HepG2 (cell line): ENCODE results near the gene JMJD8. TPM values are rescaled to one million over a fixed set of nuclear protein-coding genes. Genes with fewer than 3 reads are reported as not detected.

Source experiments
- BRD4 ChIP-seq: sonication (generic); formaldehyde crosslinking; IDR thresholded peaks from 2 replicates; pipeline ENCODE4 v1.4.0; 2020; ENCODE audit warnings: missing genetic modification reagents
- CBX1 ChIP-seq: IDR thresholded peaks from one replicate; pipeline ENCODE4 v1.6.1; 2016; ENCODE audit warnings: antibody characterized with exemption, low read depth
- FOXP1 ChIP-seq, 2 experiments: fragments of 450-650 bp in 1 of 2; IDR thresholded peaks; 2 replicates each; pipeline ENCODE4 v1.6.1; 2017 to 2018; ENCODE audit warnings: antibody characterized with exemption in 1 of 2
- HOXA7 ChIP-seq: sonication (generic); formaldehyde crosslinking; IDR thresholded peaks from 2 replicates; pipeline ENCODE4 v1.8.1; 2022; ENCODE audit warnings: mild to moderate bottlenecking, missing genetic modification reagents, moderate library complexity
- NCOA1 ChIP-seq: sonication (generic); formaldehyde crosslinking; IDR thresholded peaks from 2 replicates; pipeline ENCODE4 v1.9.0; 2021; ENCODE audit warnings: missing genetic modification reagents
- POLR2A ChIP-seq, 2 experiments: IDR thresholded peaks; 2 replicates each; pipeline ENCODE4 v1.6.1; 2011; ENCODE audit warnings: low read depth in 2 of 2, low read length in 2 of 2, mild to moderate bottlenecking in 1 of 2, moderate library complexity in 1 of 2; ENCODE audit not compliant: insufficient read depth in 1 of 2
- PRDM4 ChIP-seq: sonication (generic); formaldehyde crosslinking; IDR thresholded peaks from 2 replicates; pipeline ENCODE4 v1.9.0; 2021; ENCODE audit warnings: missing genetic modification reagents, borderline replicate concordance
- RCOR2 ChIP-seq: IDR thresholded peaks from 2 replicates; pipeline ENCODE4 v1.6.1; 2016; ENCODE audit warnings: missing biosample characterization, missing genetic modification reagents
- REXO4 ChIP-seq: sonication (generic); formaldehyde crosslinking; IDR thresholded peaks from 2 replicates; pipeline ENCODE4 v1.8.0; 2022; ENCODE audit warnings: missing genetic modification reagents, mild to moderate bottlenecking, borderline replicate concordance
- SRY ChIP-seq: sonication (generic); formaldehyde crosslinking; IDR thresholded peaks from 2 replicates; pipeline ENCODE4 v1.8.0; 2022; ENCODE audit warnings: mild to moderate bottlenecking, missing genetic modification reagents
- TRIM24 ChIP-seq: sonication (generic); formaldehyde crosslinking; IDR thresholded peaks from 2 replicates; pipeline ENCODE4 v1.8.0; 2022; ENCODE audit warnings: mild to moderate bottlenecking, missing genetic modification reagents
- WIZ ChIP-seq: sonication (generic); formaldehyde crosslinking; IDR thresholded peaks from 2 replicates; pipeline ENCODE4 v1.5.1; 2020; ENCODE audit warnings: mild to moderate bottlenecking, missing genetic modification reagents
- ZNF20 ChIP-seq: sonication (generic); formaldehyde crosslinking; IDR thresholded peaks from 2 replicates; pipeline ENCODE4 v1.4.0; 2020; ENCODE audit warnings: mild to moderate bottlenecking, moderate library complexity, missing genetic modification reagents
- ZNF781 ChIP-seq: sonication (generic); formaldehyde crosslinking; IDR thresholded peaks from 2 replicates; pipeline ENCODE4 v1.5.1; 2020; ENCODE audit warnings: borderline replicate concordance, mild to moderate bottlenecking, missing genetic modification reagents; ENCODE audit errors: not compliant biosample characterization
- polyA plus RNA-seq, 8 experiments: library from polyadenylated mRNA; depleted of rRNA in 3 of 8; stranded (reverse) in 7 of 8; unstranded in 1 of 8; fragments of >200 nt; fragmentation: Illumina TruSeq in 4 of 8; extraction: Trizol in 4 of 8; gene quantifications; 2 replicates each; pipeline versions ENCODE4 v1.2.1 to v1.2.3, GENCODE V29; 2011 to 2016; ENCODE audit warnings: low read depth in 4 of 8, missing spikeins in 1 of 8, mixed read lengths in 1 of 8; ENCODE audit not compliant: insufficient read depth in 1 of 8
- total RNA-seq, 5 experiments: library from RNA; depleted of rRNA; stranded (reverse); fragments of >200 nt; fragmentation: Illumina TruSeq; extraction: Trizol; gene quantifications; 2 replicates each; pipeline ENCODE4 v1.2.3, GENCODE V29; 2016; ENCODE audit warnings: low read depth in 1 of 5
- TF ChIP-seq, protein P1 (sequence below): sonication (generic); formaldehyde crosslinking; conservative IDR thresholded peaks from 2 replicates; pipeline ENCODE4 v1.4.0; 2020; ENCODE audit warnings: missing genetic modification reagents
- TF ChIP-seq, protein P2 (sequence below): sonication (generic); formaldehyde crosslinking; conservative IDR thresholded peaks from 2 replicates; pipeline ENCODE4 v1.8.0; 2022; ENCODE audit warnings: missing genetic modification reagents
- TF ChIP-seq, protein P3 (sequence below): sonication (generic); formaldehyde crosslinking; IDR thresholded peaks from 2 replicates; pipeline ENCODE4 v1.8.0; 2022; ENCODE audit warnings: missing genetic modification reagents, mild to moderate bottlenecking, inconsistent platforms, borderline replicate concordance
- TF ChIP-seq, protein P4 (sequence below): IDR thresholded peaks from 2 replicates; pipeline ENCODE4 v1.6.1; 2016; ENCODE audit warnings: low read depth, control low read depth

The JMJD8 gene
- total and polyA plus RNA-seq, 2 of the 13 experiments (the other 11 are each of a cell fraction or from before 2014, with no cell fraction given), result 2.6 to 11.8 TPM

DNA sequence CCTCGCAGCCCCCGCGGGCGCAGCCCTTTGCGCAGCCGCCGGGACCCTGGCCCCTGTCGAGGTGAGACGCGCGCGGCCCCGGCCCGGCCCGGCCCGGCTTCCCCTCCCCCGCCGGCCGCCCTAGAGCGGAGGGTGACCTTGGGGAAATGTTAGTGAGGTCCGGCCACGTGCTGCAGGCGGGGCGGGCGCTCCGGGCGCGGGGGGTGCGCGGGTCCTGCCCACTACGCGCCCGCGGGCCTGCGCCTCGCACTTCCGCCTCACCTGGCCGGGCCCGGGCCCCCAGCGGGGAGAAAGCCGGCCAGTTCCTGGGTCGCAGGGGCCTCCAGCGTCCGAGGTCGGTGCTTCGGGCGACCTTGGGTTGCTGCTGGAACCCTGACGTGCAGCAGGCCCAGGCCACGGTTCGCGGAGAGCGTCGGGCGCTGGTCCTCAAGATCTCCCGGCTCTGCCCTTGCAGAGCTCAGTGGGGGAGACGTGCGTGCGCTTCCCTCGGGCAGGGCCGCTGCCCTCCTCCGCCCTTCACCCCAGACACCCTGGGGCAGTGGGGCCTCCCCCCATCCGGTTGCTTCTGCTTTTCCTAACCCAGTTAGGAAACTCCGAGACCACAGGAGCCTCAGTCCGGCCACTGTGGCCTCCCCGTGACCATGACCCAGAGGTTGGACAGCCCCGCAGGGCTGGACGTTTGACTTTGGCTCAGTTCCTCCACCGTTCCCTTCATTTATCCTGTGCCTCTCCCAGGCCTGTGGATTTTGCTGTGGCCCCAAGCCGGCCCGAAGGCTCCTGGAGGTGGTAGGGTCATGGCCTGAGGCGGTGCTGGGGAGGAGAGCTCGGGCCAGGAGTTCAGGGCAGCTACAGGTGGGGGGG, 41.7 kb downstream of the JMJD8 start (continued):
- no peak for TF ChIP-seq CBX1
- 0 out of 2 replicates have a peak, but pooled peaks have one; percentile 50 for TF ChIP-seq REXO4 (CRISPR knock-in tag)
- TF ChIP-seq SRY (CRISPR knock-in tag), result peak; percentile 80; the same call in 1 of the 2 replicates
- TF ChIP-seq ZNF781 (CRISPR knock-in tag), result no peak
- TF ChIP-seq, protein P1, sequence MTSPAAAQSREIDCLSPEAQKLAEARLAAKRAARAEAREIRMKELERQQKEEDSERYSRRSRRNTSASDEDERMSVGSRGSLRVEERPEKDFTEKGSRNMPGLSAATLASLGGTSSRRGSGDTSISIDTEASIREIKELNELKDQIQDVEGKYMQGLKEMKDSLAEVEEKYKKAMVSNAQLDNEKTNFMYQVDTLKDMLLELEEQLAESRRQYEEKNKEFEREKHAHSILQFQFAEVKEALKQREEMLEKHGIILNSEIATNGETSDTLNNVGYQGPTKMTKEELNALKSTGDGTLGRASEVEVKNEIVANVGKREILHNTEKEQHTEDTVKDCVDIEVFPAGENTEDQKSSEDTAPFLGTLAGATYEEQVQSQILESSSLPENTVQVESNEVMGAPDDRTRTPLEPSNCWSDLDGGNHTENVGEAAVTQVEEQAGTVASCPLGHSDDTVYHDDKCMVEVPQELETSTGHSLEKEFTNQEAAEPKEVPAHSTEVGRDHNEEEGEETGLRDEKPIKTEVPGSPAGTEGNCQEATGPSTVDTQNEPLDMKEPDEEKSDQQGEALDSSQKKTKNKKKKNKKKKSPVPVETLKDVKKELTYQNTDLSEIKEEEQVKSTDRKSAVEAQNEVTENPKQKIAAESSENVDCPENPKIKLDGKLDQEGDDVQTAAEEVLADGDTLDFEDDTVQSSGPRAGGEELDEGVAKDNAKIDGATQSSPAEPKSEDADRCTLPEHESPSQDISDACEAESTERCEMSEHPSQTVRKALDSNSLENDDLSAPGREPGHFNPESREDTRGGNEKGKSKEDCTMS (CRISPR knock-in tag), result no peak
- TF ChIP-seq POLR2A (IDR thresholded peaks at IDR 0.05; ENCODE audit: insufficient read depth in 1 of 2, low read depth in 2 of 2, low read length in 2 of 2), result peak; percentile 2 to 54; a peak in 3 of 4 replicates
- no peak for TF ChIP-seq WIZ
- TF ChIP-seq HOXA7 (CRISPR knock-in tag), result no peak
- TF ChIP-seq BRD4 (CRISPR knock-in tag), result 0 out of 2 replicates have a peak, but pooled peaks have one; percentile 23
- TF ChIP-seq, protein P2, sequence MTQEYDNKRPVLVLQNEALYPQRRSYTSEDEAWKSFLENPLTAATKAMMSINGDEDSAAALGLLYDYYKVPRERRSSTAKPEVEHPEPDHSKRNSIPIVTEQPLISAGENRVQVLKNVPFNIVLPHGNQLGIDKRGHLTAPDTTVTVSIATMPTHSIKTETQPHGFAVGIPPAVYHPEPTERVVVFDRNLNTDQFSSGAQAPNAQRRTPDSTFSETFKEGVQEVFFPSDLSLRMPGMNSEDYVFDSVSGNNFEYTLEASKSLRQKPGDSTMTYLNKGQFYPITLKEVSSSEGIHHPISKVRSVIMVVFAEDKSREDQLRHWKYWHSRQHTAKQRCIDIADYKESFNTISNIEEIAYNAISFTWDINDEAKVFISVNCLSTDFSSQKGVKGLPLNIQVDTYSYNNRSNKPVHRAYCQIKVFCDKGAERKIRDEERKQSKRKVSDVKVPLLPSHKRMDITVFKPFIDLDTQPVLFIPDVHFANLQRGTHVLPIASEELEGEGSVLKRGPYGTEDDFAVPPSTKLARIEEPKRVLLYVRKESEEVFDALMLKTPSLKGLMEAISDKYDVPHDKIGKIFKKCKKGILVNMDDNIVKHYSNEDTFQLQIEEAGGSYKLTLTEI (CRISPR knock-in tag), result no peak
- TF ChIP-seq PRDM4 (CRISPR knock-in tag), result no peak
- TF ChIP-seq, protein P3, sequence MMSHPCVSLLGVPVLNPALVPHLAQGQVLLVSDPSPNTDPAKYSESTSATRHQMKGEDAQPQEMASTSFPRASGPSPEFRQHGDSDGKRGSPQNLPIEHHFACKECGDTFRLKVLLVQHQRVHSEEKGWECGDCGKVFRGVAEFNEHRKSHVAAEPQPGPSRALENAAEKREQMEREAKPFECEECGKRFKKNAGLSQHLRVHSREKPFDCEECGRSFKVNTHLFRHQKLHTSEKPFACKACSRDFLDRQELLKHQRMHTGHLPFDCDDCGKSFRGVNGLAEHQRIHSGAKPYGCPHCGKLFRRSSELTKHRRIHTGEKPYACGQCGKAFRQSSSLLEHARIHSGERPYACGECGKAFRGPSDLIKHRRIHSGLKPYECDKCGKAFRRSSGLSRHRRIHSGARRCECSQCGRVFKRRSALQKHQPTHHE (CRISPR knock-in tag), result no peak
- TF ChIP-seq TRIM24 (CRISPR knock-in tag), result no peak
- TF ChIP-seq NCOA1 (CRISPR knock-in tag), result no peak
- TF ChIP-seq, protein P4, sequence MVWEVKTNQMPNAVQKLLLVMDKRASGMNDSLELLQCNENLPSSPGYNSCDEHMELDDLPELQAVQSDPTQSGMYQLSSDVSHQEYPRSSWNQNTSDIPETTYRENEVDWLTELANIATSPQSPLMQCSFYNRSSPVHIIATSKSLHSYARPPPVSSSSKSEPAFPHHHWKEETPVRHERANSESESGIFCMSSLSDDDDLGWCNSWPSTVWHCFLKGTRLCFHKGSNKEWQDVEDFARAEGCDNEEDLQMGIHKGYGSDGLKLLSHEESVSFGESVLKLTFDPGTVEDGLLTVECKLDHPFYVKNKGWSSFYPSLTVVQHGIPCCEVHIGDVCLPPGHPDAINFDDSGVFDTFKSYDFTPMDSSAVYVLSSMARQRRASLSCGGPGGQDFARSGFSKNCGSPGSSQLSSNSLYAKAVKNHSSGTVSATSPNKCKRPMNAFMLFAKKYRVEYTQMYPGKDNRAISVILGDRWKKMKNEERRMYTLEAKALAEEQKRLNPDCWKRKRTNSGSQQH, result no peak
- TF ChIP-seq ZNF20 (CRISPR knock-in tag), result no peak
- no peak for TF ChIP-seq FOXP1 (IDR thresholded peaks at IDR 0.05)
- no peak for TF ChIP-seq FOXP1 (CRISPR knock-in tag; IDR thresholded peaks at IDR 0.05)
- TF ChIP-seq RCOR2 (CRISPR knock-in tag), result no peak
